ENCODE measurements around the gene TBC1D7.

TBC1D7 gene

DNA sequence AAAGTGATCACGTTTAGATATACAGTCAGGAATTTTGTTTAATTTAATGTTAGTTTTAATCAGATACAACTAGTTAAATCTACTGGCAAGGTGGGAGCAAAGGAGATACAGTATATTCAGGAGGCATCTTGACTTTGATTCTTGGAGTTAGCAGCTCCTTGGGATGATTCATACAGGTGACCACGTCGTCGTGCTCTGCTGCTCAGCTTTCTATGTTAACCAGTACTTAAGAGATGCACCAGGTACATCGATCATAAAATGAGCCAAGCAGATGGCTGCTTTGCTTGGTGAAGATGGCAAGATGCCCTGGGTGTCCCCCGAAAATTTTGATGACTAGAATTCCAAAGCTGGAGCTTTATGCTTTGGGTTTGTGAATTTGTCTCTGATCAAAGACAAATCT lies 64.7 kb downstream of the TBC1D7 start:
- no peak for DNase-seq

DNA sequence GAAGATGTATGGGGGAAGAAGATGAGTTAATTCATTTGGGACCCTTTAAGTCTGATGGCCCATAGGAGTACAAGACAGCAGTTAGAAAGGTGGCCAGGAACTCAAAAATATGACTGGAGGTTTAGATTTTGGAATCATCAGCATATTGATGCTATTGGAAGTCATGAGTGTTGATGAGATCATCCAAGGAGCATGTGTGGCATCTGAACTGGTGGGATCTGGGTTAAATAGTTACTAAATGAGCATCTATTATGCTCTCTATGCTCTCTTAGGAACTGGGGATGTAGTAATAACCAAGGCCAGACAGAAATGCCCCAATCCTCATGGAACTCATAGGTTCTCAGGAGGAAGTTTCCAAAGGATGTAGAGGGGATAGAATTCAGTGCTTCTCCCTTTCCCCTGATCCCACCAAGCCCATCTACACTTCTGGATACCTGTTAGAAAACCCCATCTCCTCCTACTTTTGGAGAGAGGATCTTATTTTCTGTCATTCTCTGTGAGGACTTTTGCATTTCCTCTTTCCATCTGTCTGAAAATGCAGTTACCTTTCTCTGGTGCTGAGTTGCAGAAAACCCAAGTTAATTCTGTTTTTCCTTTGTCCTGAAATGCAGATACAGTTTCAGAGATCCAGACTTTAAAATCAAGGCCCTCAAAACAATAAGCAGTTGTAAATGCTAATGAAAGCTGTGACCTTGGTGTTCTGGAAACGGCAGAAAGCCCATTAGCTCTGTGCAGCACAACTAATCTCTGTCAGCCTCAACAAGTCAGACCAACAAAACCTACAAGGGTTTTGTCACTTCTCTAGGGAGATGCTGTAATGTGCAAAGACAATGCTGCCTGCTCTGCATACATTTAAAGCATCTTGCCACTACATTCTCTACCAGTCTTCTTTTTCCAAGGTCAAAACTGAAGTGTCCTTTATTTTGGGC lies 65.8 kb downstream of the TBC1D7 start:
- DNase-seq = no peak

DNA sequence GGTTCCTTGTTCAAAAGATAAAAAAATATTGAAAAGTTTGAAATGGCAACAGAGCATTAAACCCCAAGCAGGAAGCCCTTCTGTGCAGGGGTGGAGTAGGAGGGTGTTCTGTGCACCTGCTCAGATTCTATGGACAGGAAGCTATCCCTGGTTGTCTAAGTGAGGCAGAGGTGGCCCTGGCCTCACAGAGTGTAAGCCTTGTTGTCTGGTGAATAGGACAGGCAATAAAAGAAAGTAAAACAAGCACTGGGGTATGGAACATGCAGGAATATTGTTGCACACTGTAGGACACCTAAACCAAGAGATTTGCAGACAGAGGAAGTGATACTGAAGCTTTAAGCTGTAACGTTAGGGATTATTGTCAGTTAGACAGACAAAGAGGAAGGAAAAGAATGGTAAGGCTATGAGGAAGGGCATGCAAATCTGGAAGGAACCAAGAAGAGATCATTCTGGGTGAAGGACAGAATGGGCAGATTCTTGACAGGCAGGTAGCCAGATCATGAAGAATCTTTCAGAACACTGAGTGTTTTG lies 66.8 kb downstream of the TBC1D7 start:
- no peak for DNase-seq

DNA sequence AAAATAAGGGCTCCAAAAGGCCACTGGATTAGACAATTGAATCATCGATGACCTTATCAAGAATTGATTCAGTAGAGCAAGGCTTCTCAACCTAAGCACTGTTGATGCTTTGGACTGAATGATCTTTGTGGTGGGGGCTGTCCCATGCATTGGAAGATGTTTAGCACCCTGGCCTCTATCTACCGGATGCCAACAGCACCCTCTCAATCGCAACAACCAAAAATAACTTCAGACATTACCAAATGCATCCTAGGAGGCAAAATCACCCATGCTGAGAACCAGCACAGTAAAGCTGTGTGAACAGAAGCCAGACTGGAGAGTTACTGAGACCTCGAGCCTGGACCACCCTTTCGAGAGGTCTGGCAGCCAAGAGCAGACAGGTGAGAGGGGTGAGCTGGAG lies 67.5 kb downstream of the TBC1D7 start:
- no peak for DNase-seq

DNA sequence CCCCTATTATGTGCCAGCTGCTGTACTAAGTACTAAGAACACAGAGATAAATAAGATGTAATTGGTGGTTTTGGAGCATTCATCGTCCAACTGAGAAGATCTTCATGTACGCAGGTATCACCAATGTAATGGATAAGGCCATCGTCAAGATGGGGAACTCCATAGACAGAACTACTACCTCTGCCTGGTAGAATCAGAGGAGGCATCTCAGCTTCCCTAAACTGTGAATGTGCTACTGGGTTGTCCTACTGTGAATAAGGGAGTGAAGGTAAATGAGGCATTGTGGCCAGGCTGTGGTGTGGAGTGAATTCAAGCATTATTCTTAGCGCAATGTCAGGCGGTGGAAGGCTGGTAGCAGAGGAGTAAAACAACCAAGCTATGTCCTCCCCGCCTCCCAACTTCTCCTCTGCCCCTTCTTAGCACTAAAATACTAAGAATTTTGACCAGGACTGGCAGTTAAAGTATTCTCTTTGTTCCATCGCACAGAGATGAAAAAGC lies 68.2 kb downstream of the TBC1D7 start:
- no peak for DNase-seq

DNA sequence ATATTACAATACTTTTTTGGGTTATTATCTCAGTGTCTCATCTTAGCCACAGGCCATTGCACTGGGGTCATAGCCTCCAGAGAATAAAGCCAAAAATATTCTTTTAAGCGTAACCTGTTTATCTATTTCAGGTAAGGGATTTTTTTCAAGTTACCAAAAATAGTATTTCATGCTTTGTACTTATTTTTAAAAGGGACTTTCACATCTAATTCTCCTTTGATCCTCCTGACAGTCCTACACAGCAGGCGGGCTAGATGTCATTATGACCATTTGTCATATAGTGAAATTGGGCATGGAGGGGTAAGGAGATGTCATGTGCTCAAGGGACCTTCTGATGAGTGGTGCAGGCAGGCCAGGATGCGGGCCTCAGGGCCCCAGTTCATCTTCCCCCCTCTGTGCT lies 68.9 kb downstream of the TBC1D7 start:
- DNase-seq = no peak

DNA sequence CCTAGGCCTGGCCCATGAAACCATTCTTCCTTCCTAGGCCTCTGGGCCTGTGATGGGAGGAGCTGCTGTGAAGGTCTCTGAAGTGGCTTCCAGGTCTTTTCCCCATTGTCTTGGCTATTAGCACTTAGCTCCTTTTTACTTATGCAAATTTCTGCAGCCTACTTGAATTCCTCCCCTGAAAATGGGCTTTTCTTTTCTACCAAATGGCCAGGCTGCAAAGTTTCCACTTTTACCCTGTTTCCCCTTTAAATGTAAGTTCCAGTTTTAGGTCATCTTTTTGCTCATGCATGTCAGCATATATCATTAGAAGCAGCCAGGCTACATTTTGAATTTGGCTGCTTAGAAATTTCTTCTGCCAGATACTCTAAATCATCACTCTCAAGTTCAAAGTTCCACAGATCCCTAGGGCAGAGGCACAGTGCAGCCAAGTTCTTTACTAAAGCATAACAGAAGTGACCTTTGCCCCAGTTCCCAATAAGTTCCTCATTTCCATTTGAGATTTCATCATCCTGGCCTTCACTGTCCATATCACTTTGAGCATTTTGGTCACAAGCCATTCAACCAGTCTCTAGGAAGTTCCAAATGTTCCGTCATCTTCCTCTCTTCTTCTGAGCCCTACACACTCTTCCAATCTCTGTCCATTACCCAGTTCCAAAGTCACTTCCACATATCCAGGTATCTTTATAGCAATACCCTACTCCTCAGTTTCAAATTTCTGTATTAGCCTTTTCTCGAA lies 71.9 kb downstream of the TBC1D7 start:
- DNase-seq = no peak
